GM21528 (cell line): Measurements from ENCODE around the gene CLPTM1.

ENCODE experiments used
- ATAC-seq: cut with Tn5 transposase; IDR thresholded peaks from one replicate; pipeline ENCODE4 v1.9.1; 2021; ENCODE audit warnings: mild to moderate bottlenecking, moderate library complexity; ENCODE audit not compliant: unreplicated experiment, low FRiP score

The CLPTM1 gene

GRCh38 chr19:45041125-45041524 is 85.9 kb downstream of the CLPTM1 start:
- no peak for ATAC-seq
